Tongue (tissue), 2 donors: Measurements from ENCODE around the gene NIPAL4. TPM values are rescaled to one million over a fixed set of nuclear protein-coding genes. Genes with fewer than 3 reads are reported as not detected.
"Not testable (repeated sequence)": the region's sequence is repeated elsewhere in the genome, so short reads cannot be mapped to it uniquely, and the experiment has no call there.

ENCODE experiments used
- DNase-seq: peaks from one replicate; pipeline ENCODE4 v3.0.0-alpha.2; 2015
- total RNA-seq: library from RNA; depleted of rRNA; stranded (reverse); fragments of >200 nt; gene quantifications from one replicate; pipeline ENCODE4 v1.2.3, GENCODE V29; 2014

NIPAL4 gene
- total RNA-seq: 2.1 TPM

DNA sequence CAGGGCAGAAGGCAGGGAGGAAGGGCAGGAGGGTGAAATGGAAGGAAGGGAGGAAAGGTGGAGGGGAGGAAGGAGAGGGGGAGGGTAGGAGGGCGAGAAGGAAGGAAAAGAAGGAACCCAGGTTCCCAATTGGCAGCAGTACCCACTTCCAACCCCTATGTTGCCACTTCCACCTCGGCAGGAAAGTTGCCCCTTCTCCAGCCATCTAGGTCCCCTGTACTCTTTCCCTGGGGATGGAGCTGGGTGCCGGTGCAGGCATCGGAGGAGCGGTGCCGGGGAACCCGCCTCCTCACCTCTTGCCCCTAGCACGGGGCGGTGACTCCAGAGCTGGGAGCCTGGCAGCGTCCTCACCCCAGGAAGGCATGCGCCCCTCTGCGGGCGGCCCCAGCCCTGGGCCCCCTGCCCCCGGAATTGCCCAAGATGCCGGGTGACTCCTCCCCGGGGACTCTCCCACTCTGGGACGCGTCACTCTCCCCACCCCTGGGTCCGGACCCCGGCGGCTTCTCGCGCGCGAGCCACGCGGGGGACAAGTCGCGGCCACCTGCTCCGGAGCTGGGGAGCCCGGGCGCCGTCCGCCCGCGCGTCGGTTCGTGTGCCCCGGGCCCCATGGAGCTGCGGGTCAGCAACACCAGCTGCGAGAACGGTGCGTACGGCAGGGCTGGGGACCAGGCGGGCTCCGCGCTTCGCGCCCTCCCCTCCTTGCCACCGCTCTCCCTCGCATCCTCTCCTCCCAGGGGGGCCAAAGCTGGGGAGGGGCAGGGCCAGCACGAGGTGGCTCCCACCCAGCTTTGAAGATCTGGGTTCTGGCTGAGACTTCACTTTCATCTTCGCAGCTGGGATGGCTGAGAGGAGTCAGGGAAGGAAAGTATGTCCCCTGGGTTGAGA lies at the start of gene NIPAL4:
NIPAL4 (plus strand) TSS at position 499 of the 885 bp plus-strand sequence; CDS start at position 607, 108 bp downstream.
- DNase-seq: no peak

DNA sequence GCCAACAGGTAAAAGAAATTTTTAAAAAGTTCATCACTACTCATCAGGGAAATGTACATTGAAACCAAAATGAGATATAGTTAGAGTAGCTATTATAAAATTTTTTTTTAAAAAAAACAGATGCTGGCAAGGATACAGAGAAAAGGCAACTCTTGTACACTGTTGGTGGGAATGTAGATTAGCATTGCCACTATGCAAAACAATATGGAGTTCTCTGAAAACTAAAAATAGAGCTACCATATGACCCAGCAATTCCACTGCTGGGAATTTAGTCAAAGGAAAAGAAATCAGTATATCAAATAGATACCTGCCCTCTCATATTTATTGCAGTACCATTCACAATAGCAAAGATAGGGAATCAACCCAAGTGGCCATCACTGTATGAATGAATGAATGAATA lies 44.2 kb upstream of the NIPAL4 start:
- no peak for DNase-seq

DNA sequence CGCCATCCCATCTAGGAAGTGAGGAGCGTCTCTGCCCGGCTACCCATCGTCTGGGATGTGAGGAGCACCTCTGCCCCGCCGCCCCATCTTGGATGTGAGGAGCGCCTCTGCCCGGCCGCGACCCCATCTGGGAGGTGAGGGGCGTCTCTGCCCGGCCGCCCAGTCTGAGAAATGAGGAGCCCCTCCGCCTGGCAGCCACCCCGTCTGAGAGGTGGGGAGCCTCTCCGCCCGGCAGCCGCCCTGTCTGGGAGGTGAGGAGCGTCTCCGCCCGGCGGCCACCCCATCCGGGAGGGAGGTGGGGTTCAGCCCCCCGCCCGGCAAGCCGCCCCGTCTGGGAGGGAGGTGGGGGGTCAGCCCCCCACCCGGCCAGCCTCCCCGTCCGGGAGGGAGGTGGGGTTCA lies 40.5 kb upstream of the NIPAL4 start:
- not testable (repeated sequence) for DNase-seq

DNA sequence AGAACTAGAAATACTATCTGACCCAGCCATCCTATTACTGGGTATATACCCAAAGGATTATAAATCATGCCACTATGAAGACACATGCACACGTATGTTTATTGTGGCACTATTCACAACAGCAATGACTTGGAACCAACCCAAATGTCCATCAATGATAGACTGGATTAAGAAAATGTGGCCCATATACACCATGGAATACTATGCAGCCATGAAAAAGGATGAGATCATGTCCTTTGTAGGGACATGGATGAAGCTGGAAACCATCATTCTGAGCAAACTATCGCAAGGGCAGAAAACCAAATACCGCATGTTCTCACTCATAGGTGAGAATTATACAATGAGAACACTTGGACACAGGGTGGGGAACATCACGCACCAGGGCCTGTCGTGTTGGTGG lies 30.1 kb upstream of the NIPAL4 start:
- not testable (repeated sequence) for DNase-seq

GRCh38 chr5:157431544-157432200 lies 28.3 kb upstream of the NIPAL4 start:
- peak; percentile 82 for DNase-seq

DNA sequence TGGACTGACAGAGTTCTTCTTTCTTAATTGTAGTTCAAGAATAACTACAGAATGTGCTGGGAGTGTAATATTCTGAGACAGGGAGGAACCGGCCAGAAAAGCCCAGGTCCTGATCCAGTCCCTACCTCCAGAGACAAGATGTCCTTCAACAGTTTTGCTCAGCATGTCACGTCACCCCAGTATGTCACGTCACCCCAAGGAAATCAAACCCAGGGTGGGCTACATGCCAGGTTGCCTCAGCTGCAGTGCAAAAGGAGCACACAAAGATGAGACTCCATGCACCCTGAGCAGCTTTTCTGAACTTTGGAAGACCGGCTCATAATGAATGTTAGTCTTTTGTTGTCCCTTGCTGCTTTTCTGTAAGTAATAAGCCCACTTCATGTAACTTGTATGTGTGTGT lies 25.9 kb upstream of the NIPAL4 start:
- DNase-seq: no peak

DNA sequence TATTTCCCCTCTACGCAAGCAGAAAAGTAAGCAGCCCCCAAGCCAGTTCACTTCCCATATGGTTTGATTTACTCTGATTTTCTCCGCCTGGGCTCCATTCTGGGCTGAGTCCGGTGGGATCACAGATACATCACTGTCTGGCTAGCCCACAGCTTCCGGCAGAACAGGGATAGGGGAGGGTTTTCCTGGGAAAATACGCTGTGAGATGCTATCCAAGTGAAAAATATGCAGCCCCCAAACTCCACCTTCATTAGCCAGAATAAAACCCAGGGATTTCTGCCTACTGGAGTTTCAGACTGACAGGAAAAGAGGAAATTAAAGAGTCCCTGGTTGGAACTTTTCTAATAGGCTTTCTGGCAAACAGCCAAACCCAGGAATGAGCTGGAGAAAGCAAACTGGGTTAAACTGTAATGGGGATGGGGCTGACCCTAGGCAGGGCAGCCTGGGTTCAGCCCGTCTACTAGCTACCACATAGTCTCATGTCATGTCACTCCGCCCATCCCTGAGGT lies 16.9 kb upstream of the NIPAL4 start:
- peak; percentile 83 for DNase-seq

DNA sequence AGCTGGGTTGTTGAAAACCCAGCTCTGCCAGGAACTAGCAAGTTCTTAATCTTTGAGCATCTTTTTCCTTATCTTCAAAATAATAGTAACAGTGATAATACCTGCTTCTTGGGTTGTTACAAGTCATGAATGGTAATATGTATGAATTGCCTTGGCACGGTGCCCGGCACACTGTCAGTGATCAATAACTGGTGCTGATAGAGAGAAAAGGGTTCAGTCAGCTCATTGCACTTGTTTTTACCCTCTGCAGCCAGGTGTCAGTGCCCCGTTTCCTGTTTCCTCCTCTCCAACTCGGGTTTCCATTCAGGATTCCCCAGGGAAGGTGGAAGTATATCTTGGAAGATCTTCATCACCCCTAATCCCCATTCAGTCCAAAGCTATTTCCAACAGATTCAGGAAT lies 15.8 kb upstream of the NIPAL4 start:
- DNase-seq: no peak

DNA sequence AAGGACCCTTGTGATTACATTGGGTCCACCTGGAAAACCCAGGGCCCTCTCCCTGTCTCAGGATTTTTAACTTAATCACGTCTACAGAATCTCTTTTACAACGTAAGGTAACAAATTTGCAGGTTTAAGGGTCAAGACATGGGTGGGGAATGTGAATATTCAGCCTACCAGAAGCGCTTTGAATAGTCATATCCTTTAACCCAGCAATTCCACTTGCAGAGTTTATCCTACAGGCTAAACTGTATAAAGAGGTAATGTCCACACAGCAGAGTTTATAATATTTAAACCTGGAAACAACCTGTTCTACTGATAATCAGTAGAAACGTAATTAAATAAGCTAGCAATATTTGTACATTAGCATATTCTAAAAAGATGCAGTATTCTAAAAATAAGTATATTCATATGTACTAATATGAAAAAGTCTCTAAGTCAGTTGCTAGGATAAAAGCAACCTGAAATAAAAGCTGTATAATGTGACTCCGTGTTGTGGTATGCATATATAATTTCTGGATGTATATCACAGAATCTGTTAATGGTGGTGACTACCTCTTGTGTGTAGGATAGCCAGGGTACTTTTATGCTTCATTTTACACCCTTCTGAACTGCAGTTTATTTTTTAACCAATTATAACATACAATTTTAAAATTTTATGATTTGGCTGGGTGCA lies 14.1 kb upstream of the NIPAL4 start:
- DNase-seq: no peak

- DNase-seq: no peak
These were observed 13.5 kb upstream of the NIPAL4 start for GRCh38 chr5:157446412-157446935.

DNA sequence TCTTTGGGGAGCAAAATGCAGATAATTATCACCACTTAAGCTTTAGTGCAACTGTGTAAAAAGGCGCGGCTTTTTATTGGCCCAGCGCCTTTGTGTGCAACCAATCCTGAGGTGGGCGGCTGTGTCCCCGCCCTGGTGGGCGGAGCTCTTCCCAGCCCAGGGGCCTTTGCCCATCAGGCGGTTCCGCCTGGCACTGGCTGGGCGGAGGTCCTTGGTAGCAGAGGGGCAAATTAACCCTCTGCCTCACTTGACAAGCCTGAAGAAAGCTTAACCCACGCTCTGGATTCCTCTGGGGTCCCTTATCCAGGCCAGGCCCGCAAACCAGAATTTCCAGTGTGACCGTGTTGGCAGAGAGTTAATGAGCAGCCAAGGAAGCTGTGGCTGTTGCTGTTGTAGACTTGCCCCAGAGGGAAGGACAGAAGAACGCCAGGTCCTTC lies 12.8 kb upstream of the NIPAL4 start:
- DNase-seq: no peak

DNA sequence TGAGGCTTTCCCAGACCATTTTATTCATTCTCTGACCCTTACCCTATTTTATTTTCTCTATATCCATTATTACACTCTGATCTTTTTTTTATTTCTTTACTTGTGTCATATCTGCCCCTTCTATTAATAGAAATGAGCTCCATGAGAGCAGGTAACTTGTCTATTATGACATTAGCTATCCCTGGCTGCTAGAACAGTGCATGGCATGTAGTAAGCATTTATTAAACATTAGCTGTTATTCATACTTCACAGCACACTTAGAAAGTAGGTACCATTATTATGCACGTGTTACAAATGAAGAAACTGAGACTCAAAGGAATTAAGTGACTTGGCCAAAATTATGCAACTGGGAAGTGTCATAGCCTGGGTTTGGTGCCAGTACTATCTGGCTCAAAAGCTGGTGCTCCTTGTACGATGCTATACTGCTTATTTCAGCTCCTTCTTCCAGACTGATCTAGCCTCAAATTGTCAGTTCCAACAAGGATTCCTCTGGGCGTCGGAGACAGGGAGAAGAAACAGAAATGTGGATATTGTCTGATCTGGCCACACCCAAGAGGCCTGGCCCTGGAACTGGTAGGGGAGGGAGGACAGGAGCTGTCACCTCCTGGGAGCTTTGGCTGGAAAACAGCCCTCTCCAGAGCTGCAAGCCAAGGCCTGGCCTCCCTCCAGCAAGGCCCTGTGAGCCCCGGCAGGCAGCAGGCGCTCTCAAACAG lies 10.8 kb upstream of the NIPAL4 start:
- DNase-seq: peak; percentile 58

- DNase-seq: no peak
These were observed 10.0 kb upstream of the NIPAL4 start for GRCh38 chr5:157450024-157450423.

GRCh38 chr5:157451806-157452205 lies 8.2 kb upstream of the NIPAL4 start:
- no peak for DNase-seq

DNA sequence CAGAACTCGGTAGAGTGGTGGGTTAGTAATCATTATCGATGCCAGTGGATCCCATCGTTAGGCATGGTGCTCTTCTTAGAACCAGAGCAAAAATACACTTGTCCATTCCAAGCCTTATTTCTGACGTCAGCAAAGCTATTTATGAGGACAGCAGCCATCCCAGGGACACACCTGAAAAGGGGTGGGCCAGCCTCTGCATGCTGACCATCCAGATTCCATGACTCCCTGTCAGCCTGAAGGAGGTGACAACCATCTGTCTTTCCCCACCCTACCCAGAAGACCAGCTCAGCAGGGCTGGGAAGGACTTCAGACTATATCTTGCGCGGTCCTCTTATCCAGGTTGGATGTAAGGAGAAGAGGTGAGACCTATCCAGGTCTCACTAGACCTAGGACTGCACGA lies 5.7 kb upstream of the NIPAL4 start:
- DNase-seq: no peak

GRCh38 chr5:157455057-157455456 lies 5.0 kb upstream of the NIPAL4 start:
- no peak for DNase-seq

- no peak for DNase-seq
These were observed 3.7 kb upstream of the NIPAL4 start for GRCh38 chr5:157456301-157456700.

DNA sequence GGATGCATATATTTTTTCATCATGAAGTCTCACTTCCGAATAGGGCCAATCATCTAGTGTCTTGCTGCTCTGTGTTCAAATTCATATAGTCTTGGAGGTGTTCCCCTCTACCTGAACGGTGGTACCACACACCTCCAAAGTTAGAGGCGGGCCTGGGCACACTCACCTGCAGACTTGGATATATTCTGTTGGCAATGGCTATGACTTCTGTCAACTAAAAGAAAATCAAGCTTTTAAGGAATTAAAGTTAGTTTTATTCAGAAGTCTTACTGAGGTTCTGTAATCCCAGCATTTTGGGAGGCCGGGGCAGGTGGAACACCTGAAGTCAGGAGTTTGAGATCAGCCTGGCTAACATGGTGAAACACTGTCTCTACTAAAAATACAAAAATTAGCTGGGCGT lies 2.6 kb upstream of the NIPAL4 start:
- DNase-seq: no peak

DNA sequence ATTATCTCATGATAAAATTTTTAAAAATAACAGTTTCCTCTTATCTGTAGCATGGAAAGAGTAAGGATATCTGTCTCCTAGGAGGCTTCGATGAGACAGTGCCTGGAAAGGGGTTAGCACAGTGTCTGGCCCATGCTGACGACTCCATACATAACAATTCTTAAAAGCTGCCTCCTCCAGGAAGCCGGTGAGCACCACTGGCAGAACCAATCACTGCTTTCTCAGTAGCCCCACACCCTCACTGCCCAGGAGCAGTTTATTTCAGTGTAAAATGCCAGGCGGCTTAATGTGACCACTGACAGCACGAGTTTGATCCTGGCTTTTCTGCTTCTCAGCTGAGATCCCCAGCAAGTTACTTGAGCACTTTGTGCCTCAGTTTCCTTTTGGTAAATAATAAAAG lies 1.2 kb upstream of the NIPAL4 start:
- DNase-seq: no peak

- no peak for DNase-seq
These were observed 1.1 kb downstream of the NIPAL4 start for GRCh38 chr5:157460921-157461792.

- DNase-seq: no peak
These were observed 3.1 kb downstream of the NIPAL4 start for GRCh38 chr5:157463081-157463480.
